Upper lobe of right lung (tissue), 1 donor: ENCODE data around the gene ZSCAN21. TPM values are rescaled to one million over a fixed set of nuclear protein-coding genes. Genes with fewer than 3 reads are reported as not detected.
"Not testable (repeated sequence)": the region's sequence is repeated elsewhere in the genome, so short reads cannot be mapped to it uniquely, and the experiment has no call there.

Experiments
- ATAC-seq: fragments of 200-7000 bp; cut with Tn5 transposase; one replicate; pipeline ENCODE4 v1.9.1; 2020; ENCODE audit warnings: mild to moderate bottlenecking, moderate library complexity
- DNase-seq: peaks from one replicate; pipeline ENCODE4 v3.0.0-alpha.2; 2020
- H3K27ac ChIP-seq: fragments of 200-600 bp; one replicate; pipeline ENCODE4 v1.8.0; 2022
- H3K27me3 ChIP-seq: fragments of 200-600 bp; one replicate; pipeline ENCODE4 v1.8.0; 2022; ENCODE audit warnings: mild to moderate bottlenecking
- H3K36me3 ChIP-seq: fragments of 200-600 bp; one replicate; pipeline ENCODE4 v1.8.0; 2022
- H3K4me1 ChIP-seq: fragments of 200-600 bp; one replicate; pipeline ENCODE4 v1.8.0; 2022
- H3K4me3 ChIP-seq: fragments of 200-600 bp; one replicate; pipeline ENCODE4 v1.8.0; 2022; ENCODE audit warnings: mild to moderate bottlenecking
- H3K9me3 ChIP-seq: fragments of 200-600 bp; one replicate; pipeline ENCODE4 v1.8.0; 2022
- intact Hi-C: fragments of 100-400 bp; cut with DNase I; formaldehyde crosslinking; loops from one replicate; pipeline ENCODE4 v1.11.0; 2022
- total RNA-seq: library from RNA; stranded (reverse); fragmentation: NEBNext Ultra II Directional; extraction: Animal tissue kit (Norgen Biotek cat#: 25700); gene quantifications from one replicate; pipeline ENCODE4 v1.2.1, GENCODE V29; 2021
- TF ChIP-seq, protein P1 (sequence below): fragments of 200-600 bp; IDR thresholded peaks from one replicate; pipeline ENCODE4 v1.8.0; 2022; ENCODE audit warnings: antibody characterized with exemption
- donor health status: DM: no; HTN: yes; CAD: no; lungs with severe emphysema.

ZSCAN21 gene
- total RNA-seq, 1 donor from 2014 or later: 10.0 TPM

DNA sequence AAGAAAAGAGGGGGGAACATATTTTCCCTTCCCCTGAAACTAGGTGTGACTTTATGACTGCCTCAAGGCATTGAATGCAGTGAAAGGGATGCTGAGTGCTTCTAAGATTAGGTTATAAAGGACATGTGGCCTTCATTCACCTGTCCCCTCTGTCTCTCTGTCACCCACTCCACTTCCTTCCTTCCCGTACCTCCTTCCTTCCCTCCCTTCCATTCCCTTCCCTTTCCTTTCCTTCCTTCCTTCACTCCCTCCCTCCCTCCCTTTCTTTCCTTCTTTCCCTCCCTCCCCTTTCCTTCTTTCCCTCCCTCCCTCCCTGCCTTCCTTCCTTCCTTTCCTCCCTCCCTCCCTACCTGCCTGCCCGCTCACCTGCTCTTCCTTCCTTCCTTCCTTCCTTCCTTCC lies 38.7 kb upstream of the ZSCAN21 start:
- Histone ChIP-seq H3K36me3 (no peaks in the 10 kb centered on the region), H3K4me3 (no peak overlapping the region), H3K27me3 (no peaks in the 10 kb centered on the region), H3K27ac (no peak overlapping the region), H3K4me1 (peaks cover 10% of the 10 kb centered on the region), H3K9me3 (no peaks in the 10 kb centered on the region)
- no peak for ATAC-seq
- intact Hi-C loops: no loop called here
- TF ChIP-seq, protein P1, sequence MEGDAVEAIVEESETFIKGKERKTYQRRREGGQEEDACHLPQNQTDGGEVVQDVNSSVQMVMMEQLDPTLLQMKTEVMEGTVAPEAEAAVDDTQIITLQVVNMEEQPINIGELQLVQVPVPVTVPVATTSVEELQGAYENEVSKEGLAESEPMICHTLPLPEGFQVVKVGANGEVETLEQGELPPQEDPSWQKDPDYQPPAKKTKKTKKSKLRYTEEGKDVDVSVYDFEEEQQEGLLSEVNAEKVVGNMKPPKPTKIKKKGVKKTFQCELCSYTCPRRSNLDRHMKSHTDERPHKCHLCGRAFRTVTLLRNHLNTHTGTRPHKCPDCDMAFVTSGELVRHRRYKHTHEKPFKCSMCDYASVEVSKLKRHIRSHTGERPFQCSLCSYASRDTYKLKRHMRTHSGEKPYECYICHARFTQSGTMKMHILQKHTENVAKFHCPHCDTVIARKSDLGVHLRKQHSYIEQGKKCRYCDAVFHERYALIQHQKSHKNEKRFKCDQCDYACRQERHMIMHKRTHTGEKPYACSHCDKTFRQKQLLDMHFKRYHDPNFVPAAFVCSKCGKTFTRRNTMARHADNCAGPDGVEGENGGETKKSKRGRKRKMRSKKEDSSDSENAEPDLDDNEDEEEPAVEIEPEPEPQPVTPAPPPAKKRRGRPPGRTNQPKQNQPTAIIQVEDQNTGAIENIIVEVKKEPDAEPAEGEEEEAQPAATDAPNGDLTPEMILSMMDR: no peak
- DNase-seq: no peak

DNA sequence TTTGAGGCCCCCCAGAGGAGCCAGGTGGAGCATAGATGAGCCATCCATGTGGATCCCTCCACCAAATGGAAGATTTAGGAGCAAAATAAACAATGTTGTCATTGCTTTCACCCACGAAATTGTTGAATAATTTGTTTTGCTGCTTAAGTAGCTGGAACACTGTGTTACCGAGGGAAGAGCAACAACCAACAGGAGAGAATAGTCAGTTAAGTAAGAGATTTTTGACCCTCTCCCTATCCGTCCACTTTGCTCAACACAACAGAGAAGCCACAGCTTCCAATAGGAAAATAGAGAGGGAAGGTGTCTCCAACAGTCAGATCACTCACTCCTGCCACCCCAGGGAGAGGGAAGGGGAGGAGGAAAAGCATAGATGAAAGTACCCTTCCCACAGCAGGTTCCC lies 38.1 kb upstream of the ZSCAN21 start:
- intact Hi-C loops: no loop called here
- H3K4me3 ChIP-seq: no peak overlapping the region
- no peaks in the 10 kb centered on the region for H3K27me3 ChIP-seq
- ATAC-seq (no peak), DNase-seq (no peak)
- no peak overlapping the region for H3K27ac ChIP-seq
- TF ChIP-seq, protein P1: no peak
- no peaks in the 10 kb centered on the region for H3K9me3 ChIP-seq
- H3K36me3 ChIP-seq: no peaks in the 10 kb centered on the region
- peaks cover 14% of the 10 kb centered on the region for H3K4me1 ChIP-seq

DNA sequence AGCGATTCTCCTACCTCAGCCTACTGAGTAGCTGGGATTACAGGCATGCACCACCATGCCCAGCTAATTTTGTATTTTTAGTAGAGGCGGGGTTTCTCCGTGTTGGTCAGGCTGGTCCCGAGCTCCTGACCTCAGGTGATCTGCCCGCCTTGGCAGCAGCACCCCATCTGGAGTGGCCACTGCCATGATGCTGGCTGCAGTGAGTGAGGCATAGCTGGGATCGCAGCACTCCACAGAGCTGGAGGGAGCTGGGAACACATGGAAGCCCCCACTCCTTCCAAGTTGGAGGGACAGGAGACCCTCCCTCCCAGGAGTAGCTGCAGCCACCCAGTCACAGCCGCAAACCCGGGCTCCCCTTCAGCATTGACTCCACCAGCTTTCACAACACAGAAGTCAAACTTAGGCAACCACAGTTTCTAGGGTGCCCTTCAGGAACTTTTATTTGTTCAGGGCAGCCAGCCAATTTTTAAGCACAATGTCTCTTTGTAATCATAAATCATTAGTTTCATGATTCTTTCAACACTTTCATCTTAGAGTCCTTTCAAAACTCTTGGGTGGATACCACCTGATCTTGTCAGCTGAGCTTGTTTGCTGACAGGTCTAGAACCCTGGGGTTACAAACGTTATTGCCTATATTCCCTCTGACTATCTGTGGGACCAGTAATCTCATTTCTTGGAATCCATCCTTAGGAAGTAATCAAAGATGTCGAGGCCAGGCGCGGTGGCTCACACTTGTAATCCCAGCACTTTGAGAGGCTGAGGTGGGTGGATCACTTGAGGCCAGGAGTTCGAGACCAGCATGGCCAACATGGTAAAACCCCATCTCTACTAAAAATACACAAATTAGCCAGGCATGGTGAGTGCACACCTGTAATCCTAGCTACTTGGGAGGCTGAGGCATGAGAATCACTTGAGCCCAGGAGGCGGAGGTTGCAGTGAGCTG lies 36.9 kb upstream of the ZSCAN21 start:
- H3K4me3 ChIP-seq, DNase-seq, intact Hi-C loops, H3K9me3 ChIP-seq, H3K27ac ChIP-seq, H3K27me3 ChIP-seq, H3K36me3 ChIP-seq: not testable (repeated sequence)
- peak; percentile 40 for ATAC-seq
- H3K4me1 ChIP-seq: peaks cover 26% of the 10 kb centered on the region

DNA sequence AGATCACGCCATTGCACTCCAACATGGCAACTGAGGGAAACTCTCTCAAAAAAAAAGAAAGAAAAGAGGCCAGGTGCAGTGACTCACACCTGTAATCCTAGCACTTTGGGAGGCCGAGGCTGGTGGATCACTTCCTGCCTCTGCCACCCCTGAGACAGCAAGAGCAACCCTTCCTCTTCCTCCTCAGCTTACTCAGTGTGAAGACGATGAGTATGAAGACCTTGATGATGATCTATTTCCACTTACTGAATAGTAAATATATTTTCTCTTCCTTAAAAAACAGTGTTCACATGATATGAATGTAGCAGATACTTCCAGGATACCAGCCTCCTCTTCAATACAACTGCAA lies 36.3 kb upstream of the ZSCAN21 start:
- peaks cover 29% of the 10 kb centered on the region for H3K4me1 ChIP-seq
- H3K9me3 ChIP-seq: no peaks in the 10 kb centered on the region
- H3K27ac ChIP-seq: no peak overlapping the region
- no peaks in the 10 kb centered on the region for H3K27me3 ChIP-seq
- no peak for ATAC-seq
- no peaks in the 10 kb centered on the region for H3K36me3 ChIP-seq
- TF ChIP-seq, protein P1: no peak
- no peak for DNase-seq
- H3K4me3 ChIP-seq: no peak overlapping the region
- intact Hi-C loops: no loop called here

DNA sequence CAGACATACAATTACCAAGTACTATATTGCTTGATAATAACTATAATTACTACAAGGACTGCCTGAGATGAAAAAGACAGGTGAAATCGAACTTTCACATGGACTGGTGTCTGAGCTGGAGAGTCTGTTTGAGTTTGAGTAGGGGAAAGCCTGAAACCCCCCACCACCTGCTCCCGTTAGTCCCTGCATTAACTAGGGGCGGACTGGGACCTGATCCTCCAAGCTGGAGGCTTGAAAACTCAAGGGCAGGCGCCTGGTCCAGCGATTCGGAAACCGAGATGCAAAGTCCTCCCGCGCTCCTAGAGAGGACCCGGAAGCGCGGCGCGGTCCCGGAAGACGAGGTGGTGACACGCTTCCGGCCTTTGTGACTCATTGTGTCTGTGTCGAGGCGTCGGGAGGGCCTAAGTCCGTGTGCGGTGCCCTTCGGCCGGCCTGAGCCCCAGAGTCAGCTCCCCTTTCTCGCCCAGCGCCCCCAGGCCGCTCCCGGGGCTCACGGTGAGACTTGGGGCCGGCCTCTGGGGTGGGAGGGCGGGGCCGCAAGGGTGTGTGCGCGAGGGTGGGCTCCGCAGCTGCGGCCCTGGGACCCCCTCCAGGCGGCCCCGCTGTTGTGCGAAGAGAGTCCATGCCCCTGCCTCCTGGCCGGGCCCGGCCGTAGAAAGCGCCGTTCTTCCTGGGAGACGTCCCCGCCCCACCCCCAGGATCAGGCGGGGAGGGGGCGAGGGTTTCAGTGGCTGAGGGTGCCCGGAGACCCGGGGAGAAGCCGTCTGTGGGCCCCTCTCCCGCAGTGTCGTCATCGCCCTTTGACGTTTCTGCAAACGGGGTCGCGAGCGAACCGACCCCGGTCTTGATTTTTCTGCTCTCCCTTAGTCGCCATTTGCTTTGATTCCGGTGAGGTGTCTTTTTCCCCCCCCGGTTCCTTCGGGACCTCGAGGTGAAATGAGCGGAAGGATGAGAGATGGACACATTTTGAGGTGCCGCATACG lies 34.1 kb upstream of the ZSCAN21 start, which contains the start of gene ZKSCAN1:
ZKSCAN1 (plus strand) TSS at position 365 of the 983 bp plus-strand sequence. CDS start 7,911 bp downstream, outside the sequence.
- TF ChIP-seq, protein P1: no peak
- H3K27me3 ChIP-seq: no peaks in the 10 kb centered on the region

More for the DNA sequence above, 34.1 kb upstream of the ZSCAN21 start, which contains the start of gene ZKSCAN1:
- Histone ChIP-seq H3K27ac (peak within 1 kb of the TSS; percentile 99), H3K4me1 (peaks cover 29% of the 10 kb centered on the region), H3K4me3 (peak within 1 kb of the TSS; percentile 100), H3K9me3 (no peaks in the 10 kb centered on the region), H3K36me3 (no peaks in the 10 kb centered on the region)
- ATAC-seq: peak; percentile 96
- intact Hi-C loops: no loop called here
- DNase-seq: peak; percentile 93
